Heart left ventricle (tissue), 13 donors: ENCODE data around the gene TEF.

ENCODE experiments used
- CTCF ChIP-seq, 12 donors: fragments of 200-600 bp; sonication (generic) in 4 of 12; IDR thresholded peaks; one replicate each; pipeline versions ENCODE4 v1.5.0 to v1.8.0; 2018 to 2022; ENCODE audit warnings: antibody characterized with exemption in 12 of 12, mild to moderate bottlenecking in 5 of 12
- POLR2A ChIP-seq, 2 donors: fragments of 450-650 bp; IDR thresholded peaks; one replicate each; pipeline ENCODE4 v1.6.1; 2017; ENCODE audit warnings: antibody characterized with exemption in 2 of 2, mild to moderate bottlenecking in 2 of 2, moderate library complexity in 2 of 2
- donor health status: ischemic (EF 13 %, LVEDD 7.1; RV severe dilation, severe dysfunction).
- donor health status: DM: no; HTN: yes; CAD: no.
- donor health status: DM: no; HTN: no; CAD: no.
- donor health status: ischemic (EF 25% LVEDD 6.9; RV normal size, moderate dysfunction).
- donor health status: ischemic (EF 25% LVEDD 5.7; RV mildly dilated, moderate dysfunction).
- donor health status: ischemic (EF 35%, LVEDD 5.7; RV mildly dilated, moderate dysfunction).
- donor health status: nonischemic (EF 11% LVEDD 7.7; RV severe dilation, severe dysfunction).
- donor health status: DM: yes; HTN: yes; CAD: no.
- donor health status: PGD.
- donor health status: ischemic (EF 29% LVEDD 5.4; RV normal size, mild dysfunction).
- donor health status: nonischemic (EF 23%, LVEDD 6.1; RV moderate dilation, normal function).

- TF ChIP-seq POLR2A (IDR thresholded peaks at IDR 0.05), result no peak
- TF ChIP-seq CTCF (IDR thresholded peaks at IDR 0.05), result no peak
Measured at GRCh38 chr22:41369424-41369745, 12.4 kb upstream of the TEF start.
